Left lung (tissue), 10 donors: ENCODE measurements around the gene PTPRD. TPM values are rescaled to one million over a fixed set of nuclear protein-coding genes. Genes with fewer than 3 reads are reported as not detected.

Source experiments
- ATAC-seq: fragments of 200-7000 bp; cut with Tn5 transposase; one replicate; pipeline ENCODE4 v1.9.1; 2020; ENCODE audit warnings: moderate library complexity
- DNase-seq, 4 donors: peaks; one replicate each; pipeline ENCODE4 v3.0.0-alpha.2; 2013 to 2020
- H3K27ac ChIP-seq, 2 donors: fragments of 200-600 bp; sonication (generic) in 1 of 2; one replicate each; pipeline versions ENCODE4 v1.5.0 to v1.8.0; 2020 to 2021
- H3K27me3 ChIP-seq, 2 donors: fragments of 200-600 bp; sonication (generic) in 1 of 2; one replicate each; pipeline versions ENCODE4 v1.5.0 to v1.8.0; 2020 to 2021
- H3K36me3 ChIP-seq, 2 donors: fragments of 200-600 bp; sonication (generic) in 1 of 2; one replicate each; pipeline versions ENCODE4 v1.5.0 to v1.8.0; 2020 to 2021
- H3K4me1 ChIP-seq, 2 donors: fragments of 200-600 bp; one replicate each; pipeline ENCODE4 v1.8.0; 2021
- H3K4me3 ChIP-seq, 2 donors: fragments of 200-600 bp; sonication (generic) in 1 of 2; one replicate each; pipeline versions ENCODE4 v1.5.0 to v1.8.0; 2020 to 2021; ENCODE audit warnings: mild to moderate bottlenecking in 1 of 2
- H3K9me3 ChIP-seq, 2 donors: fragments of 200-600 bp; sonication (generic) in 1 of 2; one replicate each; pipeline versions ENCODE4 v1.5.0 to v1.8.0; 2020 to 2021
- CTCF ChIP-seq, 2 donors: fragments of 200-600 bp; sonication (generic) in 1 of 2; IDR thresholded peaks; one replicate each; pipeline versions ENCODE4 v1.5.0 to v1.8.0; 2021; ENCODE audit warnings: antibody characterized with exemption in 2 of 2
- intact Hi-C, 2 donors: fragments of 100-400 bp; cut with DNase I; formaldehyde crosslinking; loops; one replicate each; pipeline versions ENCODE4 v1.11.2 to v1.14.2; 2022
- polyA plus RNA-seq, 6 donors: library from polyadenylated mRNA; unstranded; fragments of 120-200 nt; gene quantifications; one replicate each; pipeline ENCODE4 v1.2.1, GENCODE V29; 2013; ENCODE audit not compliant: insufficient read length in 6 of 6
- total RNA-seq, 2 donors: library from RNA; stranded (reverse); fragmentation: NEBNext Ultra II Directional; extraction: Animal tissue kit (Norgen Biotek cat#: 25700); gene quantifications; one replicate each; pipeline ENCODE4 v1.2.1, GENCODE V29; 2021
- donor health status: DM: no; HTN: yes; CAD: no.
- donor health status: DM: no; HTN: no; CAD: no.

Gene PTPRD
- total and polyA plus RNA-seq, 8 donors = 24.2 to 167 (median 139) TPM

GRCh38 chr9:8278048-8278447, 2334.8 kb downstream of the PTPRD start:
- H3K27ac ChIP-seq = no peak overlapping the region
- intact Hi-C loops = no loop called here
- H3K27me3 ChIP-seq = no peaks in the 10 kb centered on the region
- DNase-seq (no peak), ATAC-seq (no peak)
- H3K4me3 ChIP-seq = no peak overlapping the region
- peaks cover 0 to 7% of the 10 kb centered on the region in 2 donors for H3K9me3 ChIP-seq
- no peaks in the 10 kb centered on the region for H3K36me3 ChIP-seq
- no peak for TF ChIP-seq CTCF (IDR thresholded peaks at IDR 0.05)
- no peaks in the 10 kb centered on the region for H3K4me1 ChIP-seq

GRCh38 chr9:8270235-8270634, 2342.6 kb downstream of the PTPRD start:
- no peaks in the 10 kb centered on the region for H3K9me3 ChIP-seq
- H3K27me3 ChIP-seq = no peaks in the 10 kb centered on the region
- H3K27ac ChIP-seq = no peak overlapping the region
- TF ChIP-seq CTCF (IDR thresholded peaks at IDR 0.05) = no peak
- H3K36me3 ChIP-seq = no peaks in the 10 kb centered on the region
- DNase-seq (no peak), ATAC-seq (no peak)
- no peak overlapping the region for H3K4me3 ChIP-seq
- H3K4me1 ChIP-seq = no peaks in the 10 kb centered on the region
- intact Hi-C loops = no loop called here

GRCh38 chr9:8268881-8269280, 2343.9 kb downstream of the PTPRD start:
- Histone ChIP-seq H3K4me3 (no peak overlapping the region), H3K27ac (no peak overlapping the region), H3K9me3 (no peaks in the 10 kb centered on the region), H3K4me1 (no peaks in the 10 kb centered on the region), H3K36me3 (no peaks in the 10 kb centered on the region), H3K27me3 (no peaks in the 10 kb centered on the region)
- ATAC-seq (no peak), DNase-seq (no peak)
- intact Hi-C loops = no loop called here
- TF ChIP-seq CTCF (IDR thresholded peaks at IDR 0.05) = no peak

- ATAC-seq = peak; percentile 52
Measured at GRCh38 chr9:8268216-8268878, 2344.5 kb downstream of the PTPRD start.

GRCh38 chr9:8267636-8268035, 2345.2 kb downstream of the PTPRD start:
- ATAC-seq = no peak
- Histone ChIP-seq H3K36me3 (no peaks in the 10 kb centered on the region), H3K4me3 (no peak overlapping the region), H3K27ac (no peak overlapping the region), H3K9me3 (no peaks in the 10 kb centered on the region), H3K27me3 (no peaks in the 10 kb centered on the region), H3K4me1 (no peaks in the 10 kb centered on the region)
- no peak for TF ChIP-seq CTCF (IDR thresholded peaks at IDR 0.05)
- intact Hi-C loops = no loop called here
- no peak for DNase-seq

More at GRCh38 chr9:8268216-8268878, 2344.5 kb downstream of the PTPRD start:
- H3K4me1 ChIP-seq = no peaks in the 10 kb centered on the region
- TF ChIP-seq CTCF (IDR thresholded peaks at IDR 0.05) = no peak
- intact Hi-C loops = no loop called here
- peak in 2 of 4 donors; percentile 76 to 82 for DNase-seq
- no peak overlapping the region for H3K4me3 ChIP-seq
- no peaks in the 10 kb centered on the region for H3K27me3 ChIP-seq
- no peaks in the 10 kb centered on the region for H3K9me3 ChIP-seq
- no peaks in the 10 kb centered on the region for H3K36me3 ChIP-seq
- no peak overlapping the region for H3K27ac ChIP-seq
